PFSK-1 (cell line): ENCODE data around the gene TLE3.

Experiments
- FOXP2 ChIP-seq: optimal IDR thresholded peaks from 2 replicates; pipeline ENCODE3; 2011; ENCODE audit warnings: borderline replicate concordance, control low read depth, inconsistent platforms; ENCODE audit not compliant: insufficient read depth; ENCODE audit errors: extremely low read length, extremely low read depth
- POLR2AphosphoS5 ChIP-seq: IDR thresholded peaks from 2 replicates; pipeline ENCODE4 v1.6.1; 2012; ENCODE audit warnings: low read depth, mild to moderate bottlenecking, control low read depth, low read length, moderate library complexity
- SIN3A ChIP-seq: IDR thresholded peaks from 2 replicates; pipeline ENCODE4 v1.6.1; 2012; ENCODE audit warnings: mild to moderate bottlenecking, low read length, moderate library complexity, borderline replicate concordance; ENCODE audit not compliant: insufficient read depth
- TAF1 ChIP-seq: IDR thresholded peaks from 2 replicates; pipeline ENCODE4 v1.6.1; 2012; ENCODE audit warnings: low read length, control low read depth, borderline replicate concordance; ENCODE audit not compliant: insufficient read depth
- TF ChIP-seq, protein P1 (sequence below), 2 experiments: IDR thresholded peaks; 2 replicates each; pipeline versions ENCODE4 v1.6.1 to v1.8.0; 2011 to 2012; ENCODE audit warnings: low read depth in 2 of 2, low read length in 2 of 2, control low read depth in 1 of 2, inconsistent platforms in 1 of 2, mild to moderate bottlenecking in 1 of 2, moderate library complexity in 1 of 2; ENCODE audit not compliant: insufficient read depth in 1 of 2

TLE3 gene

DNA sequence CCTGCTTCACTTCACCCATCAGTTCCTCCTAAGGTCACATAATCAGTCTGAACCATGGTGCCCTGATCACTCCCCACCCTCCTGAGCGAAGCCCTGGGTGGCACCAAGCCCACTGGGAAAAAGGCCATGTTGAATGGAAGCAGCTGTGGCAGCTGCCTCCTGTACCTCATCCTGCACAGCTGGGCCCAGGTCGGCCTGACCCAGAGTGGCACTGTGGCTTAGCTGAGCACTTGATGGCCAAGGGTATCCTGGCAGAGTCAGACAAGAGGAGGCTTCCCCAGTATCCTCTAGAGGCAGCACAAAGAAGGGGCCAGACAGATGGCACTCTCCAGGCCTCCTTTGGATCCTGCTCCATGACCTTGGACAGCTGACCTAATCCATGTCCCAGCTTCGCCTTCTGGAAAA, 68.4 kb downstream of the TLE3 start:
- TF ChIP-seq, protein P1, sequence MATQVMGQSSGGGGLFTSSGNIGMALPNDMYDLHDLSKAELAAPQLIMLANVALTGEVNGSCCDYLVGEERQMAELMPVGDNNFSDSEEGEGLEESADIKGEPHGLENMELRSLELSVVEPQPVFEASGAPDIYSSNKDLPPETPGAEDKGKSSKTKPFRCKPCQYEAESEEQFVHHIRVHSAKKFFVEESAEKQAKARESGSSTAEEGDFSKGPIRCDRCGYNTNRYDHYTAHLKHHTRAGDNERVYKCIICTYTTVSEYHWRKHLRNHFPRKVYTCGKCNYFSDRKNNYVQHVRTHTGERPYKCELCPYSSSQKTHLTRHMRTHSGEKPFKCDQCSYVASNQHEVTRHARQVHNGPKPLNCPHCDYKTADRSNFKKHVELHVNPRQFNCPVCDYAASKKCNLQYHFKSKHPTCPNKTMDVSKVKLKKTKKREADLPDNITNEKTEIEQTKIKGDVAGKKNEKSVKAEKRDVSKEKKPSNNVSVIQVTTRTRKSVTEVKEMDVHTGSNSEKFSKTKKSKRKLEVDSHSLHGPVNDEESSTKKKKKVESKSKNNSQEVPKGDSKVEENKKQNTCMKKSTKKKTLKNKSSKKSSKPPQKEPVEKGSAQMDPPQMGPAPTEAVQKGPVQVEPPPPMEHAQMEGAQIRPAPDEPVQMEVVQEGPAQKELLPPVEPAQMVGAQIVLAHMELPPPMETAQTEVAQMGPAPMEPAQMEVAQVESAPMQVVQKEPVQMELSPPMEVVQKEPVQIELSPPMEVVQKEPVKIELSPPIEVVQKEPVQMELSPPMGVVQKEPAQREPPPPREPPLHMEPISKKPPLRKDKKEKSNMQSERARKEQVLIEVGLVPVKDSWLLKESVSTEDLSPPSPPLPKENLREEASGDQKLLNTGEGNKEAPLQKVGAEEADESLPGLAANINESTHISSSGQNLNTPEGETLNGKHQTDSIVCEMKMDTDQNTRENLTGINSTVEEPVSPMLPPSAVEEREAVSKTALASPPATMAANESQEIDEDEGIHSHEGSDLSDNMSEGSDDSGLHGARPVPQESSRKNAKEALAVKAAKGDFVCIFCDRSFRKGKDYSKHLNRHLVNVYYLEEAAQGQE (IDR thresholded peaks at IDR 0.05; ENCODE audit: insufficient read depth in 1 of 2, low read depth in 2 of 2, low read length in 2 of 2) = no peak
- no peak for TF ChIP-seq FOXP2
- TF ChIP-seq POLR2AphosphoS5 = no peak

DNA sequence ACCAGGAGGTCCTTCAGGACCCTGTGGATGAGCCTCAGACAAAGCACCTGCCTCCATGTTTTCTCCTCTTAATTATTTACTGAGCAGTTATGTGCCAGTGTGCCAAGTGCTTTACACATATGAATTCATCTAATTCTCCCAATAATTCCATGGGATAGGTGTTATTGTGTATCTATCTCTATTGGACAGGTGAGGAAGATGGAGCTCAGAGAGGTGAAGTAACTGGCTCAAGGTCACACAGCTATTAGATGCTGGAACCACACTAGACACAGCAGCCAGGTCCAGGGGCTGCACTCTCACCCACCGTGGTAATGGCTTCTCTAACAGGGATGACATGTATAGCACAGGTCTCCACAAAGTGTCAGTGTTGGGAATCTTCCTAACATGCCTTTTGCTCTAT, 70.2 kb downstream of the TLE3 start:
- TF ChIP-seq POLR2AphosphoS5 (no peak), TAF1 (no peak), FOXP2 (no peak), SIN3A (no peak)
- TF ChIP-seq, protein P1 (IDR thresholded peaks at IDR 0.05; ENCODE audit: insufficient read depth in 1 of 2, low read depth in 2 of 2, low read length in 2 of 2) = no peak

DNA sequence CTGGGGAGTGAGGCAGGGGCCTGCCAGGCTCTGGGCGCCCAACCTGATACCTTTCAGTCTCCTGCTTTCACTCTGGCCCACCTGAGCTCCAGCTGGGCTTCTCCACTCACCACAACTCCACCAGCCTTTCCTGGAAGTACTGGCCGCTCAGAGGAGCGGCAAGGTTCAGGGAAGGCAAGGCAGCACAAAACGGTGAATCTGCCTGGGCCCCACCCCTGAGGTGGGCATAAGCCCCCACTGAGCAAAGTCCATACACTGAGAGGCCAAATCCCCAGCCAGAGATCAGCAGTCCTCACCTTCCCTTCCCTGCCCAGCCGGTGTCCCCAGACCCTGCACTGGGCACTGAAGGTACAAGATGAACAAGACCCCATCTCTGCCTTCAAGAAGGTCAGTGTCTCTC, 70.7 kb downstream of the TLE3 start:
- TF ChIP-seq SIN3A = no peak

DNA sequence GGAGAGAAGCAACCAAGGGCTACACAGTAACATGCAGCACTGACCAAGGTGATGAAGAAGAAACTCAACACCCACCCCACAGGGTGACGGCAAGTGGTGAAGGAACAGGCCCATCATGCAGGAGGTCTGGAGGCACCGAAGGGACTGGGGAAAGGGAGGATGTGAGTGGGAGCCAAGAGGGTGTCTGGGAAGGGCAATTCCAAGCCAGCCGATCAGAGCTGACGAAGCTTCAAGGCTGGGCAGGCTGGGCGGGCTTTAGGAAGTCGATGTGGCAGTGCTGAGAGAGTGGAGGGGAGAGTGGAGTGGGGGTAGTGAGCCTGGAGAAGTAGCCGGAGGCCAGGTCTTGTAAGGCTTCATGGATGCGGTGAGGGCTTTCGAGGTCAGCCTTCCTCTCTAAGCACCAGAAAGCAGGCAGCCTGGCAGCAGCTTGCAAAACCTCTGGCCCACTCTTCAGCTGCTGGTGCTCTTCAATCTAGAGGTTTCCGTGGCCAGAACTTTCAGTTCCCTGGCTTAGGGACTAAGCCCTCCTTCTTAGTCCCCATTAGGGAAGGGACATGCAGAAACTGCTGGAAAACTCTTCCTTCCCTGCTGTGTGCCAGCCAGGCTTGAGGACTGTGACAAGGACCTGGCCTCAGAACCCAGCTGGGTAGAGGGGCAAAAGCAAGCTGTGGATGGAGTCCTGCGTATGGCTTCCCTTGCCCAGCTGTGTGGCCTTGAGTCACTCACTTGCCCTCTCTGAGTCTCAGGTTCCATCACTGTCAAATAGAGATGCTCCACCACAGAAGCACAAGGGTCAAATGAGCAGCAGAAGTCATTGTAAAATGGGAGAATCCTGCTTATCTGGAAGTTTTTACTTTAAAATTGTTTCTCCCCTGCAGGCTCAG, 72.1 kb downstream of the TLE3 start:
- TF ChIP-seq TAF1 (no peak), POLR2AphosphoS5 (no peak), FOXP2 (no peak), SIN3A (no peak)
- TF ChIP-seq, protein P1 (IDR thresholded peaks at IDR 0.05; ENCODE audit: insufficient read depth in 1 of 2, low read depth in 2 of 2, low read length in 2 of 2) = no peak

DNA sequence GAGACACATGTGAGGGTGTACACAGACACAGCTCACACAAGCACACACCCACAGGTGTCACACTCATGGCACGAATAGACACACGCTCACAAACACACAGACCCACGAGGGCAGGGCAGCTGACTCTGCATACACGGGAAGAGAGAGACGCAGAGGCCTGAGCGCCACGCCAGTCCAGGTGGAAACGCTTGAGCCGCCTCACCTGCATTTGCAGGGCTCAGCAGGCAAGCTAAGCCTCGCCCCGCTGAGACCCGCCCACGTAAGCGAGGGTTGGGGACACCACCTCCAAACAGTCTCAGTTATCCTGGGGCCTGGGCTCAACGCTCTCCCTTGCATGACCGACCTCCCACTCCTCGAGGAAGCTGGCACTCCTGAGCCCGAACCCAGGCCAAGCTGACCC, 73.2 kb downstream of the TLE3 start:
- no peak for TF ChIP-seq FOXP2
- TF ChIP-seq SIN3A = no peak
- no peak for TF ChIP-seq POLR2AphosphoS5
- TF ChIP-seq, protein P1 (IDR thresholded peaks at IDR 0.05; ENCODE audit: insufficient read depth in 1 of 2, low read depth in 2 of 2, low read length in 2 of 2) = no peak
- no peak for TF ChIP-seq TAF1
